ENCODE data around the gene AHCY.
A peak's percentile ranks its signal among the peaks of the same experiment; 100 is the strongest.
"Not testable (repeated sequence)": the region's sequence is repeated elsewhere in the genome, so short reads cannot be mapped to it uniquely, and the experiment has no call there.

The AHCY gene

DNA sequence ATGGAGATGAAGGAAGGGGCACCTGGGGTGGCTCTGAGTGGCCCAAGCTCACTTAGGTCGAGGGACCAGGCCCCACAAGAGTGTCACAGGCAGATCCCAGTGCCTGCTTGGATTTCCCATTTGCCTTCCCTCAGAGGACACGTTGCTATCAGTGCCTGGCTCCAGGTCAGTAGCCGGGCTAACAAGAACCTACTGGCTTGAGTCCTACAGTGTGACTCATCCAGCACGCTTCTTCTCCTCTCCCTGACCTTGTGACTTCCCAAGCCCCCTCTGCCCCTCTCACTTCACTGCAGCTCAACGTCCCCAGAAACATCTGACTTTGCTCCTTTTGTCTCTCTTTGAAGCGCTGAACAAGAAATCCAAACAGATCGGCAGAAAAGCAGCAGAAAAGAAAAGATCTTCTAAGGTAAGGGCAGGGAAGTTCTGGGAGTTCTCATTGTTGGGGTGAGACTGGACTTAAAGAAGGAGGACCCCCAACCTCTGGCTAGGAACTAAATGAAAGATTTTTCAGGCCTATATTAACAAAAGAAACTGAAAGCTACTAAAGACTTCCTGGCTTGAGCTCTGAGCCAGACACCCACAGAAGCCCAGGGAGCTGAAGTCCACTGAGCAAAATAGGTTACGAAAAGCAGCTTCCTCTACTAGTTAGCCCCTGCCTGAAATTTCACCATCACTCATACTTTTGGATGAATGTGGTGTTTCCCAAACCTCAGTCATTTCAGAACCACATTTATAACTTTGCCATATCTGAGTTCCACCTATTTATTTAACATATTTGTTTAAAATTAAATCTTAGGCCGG, 40.5 kb downstream of the AHCY start:
- TF ChIP-seq, protein P1, sequence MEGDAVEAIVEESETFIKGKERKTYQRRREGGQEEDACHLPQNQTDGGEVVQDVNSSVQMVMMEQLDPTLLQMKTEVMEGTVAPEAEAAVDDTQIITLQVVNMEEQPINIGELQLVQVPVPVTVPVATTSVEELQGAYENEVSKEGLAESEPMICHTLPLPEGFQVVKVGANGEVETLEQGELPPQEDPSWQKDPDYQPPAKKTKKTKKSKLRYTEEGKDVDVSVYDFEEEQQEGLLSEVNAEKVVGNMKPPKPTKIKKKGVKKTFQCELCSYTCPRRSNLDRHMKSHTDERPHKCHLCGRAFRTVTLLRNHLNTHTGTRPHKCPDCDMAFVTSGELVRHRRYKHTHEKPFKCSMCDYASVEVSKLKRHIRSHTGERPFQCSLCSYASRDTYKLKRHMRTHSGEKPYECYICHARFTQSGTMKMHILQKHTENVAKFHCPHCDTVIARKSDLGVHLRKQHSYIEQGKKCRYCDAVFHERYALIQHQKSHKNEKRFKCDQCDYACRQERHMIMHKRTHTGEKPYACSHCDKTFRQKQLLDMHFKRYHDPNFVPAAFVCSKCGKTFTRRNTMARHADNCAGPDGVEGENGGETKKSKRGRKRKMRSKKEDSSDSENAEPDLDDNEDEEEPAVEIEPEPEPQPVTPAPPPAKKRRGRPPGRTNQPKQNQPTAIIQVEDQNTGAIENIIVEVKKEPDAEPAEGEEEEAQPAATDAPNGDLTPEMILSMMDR (IDR thresholded peaks at IDR 0.05; ENCODE audit: borderline replicate concordance, control extremely low read depth, extremely low read depth, insufficient read depth, missing control alignments), result no peak
- in situ Hi-C loops (cut with MboI; ENCODE audit: low sequenced_read_pairs, unreplicated experiment), result no loop called here
- peak; percentile 37 for DNase-seq (ENCODE audit: low spot score)

DNA sequence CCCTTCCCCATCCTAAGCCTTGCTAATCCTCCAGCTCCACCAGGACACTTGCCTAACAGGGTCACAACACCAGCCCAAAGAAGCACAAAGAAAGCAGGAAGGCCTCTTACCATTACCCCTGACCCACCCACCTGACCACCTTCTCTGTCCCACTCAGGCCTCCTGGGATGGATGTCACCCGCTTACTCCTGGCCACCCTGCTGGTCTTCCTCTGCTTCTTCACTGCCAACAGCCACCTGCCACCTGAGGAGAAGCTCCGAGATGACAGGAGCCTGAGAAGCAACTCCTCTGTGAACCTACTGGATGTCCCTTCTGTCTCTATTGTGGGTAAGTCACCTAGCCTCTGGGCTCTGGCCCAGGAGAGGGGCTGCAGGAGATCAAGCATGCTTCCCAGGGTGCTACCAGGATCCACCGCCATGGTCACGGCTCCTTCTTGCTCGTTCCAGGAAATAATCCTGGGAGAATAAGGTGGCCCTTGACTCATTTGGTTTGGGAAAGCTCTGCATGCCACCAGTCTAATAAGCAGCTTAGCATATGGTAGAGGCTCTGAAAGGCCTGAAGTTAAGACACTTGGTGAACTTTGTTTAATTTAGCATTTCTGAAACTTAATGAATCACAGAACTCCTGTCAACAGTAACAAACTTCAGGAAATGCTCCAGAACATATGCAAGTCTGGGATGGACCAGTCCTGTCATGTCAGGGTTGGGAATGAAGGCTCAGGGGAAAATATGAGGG, 42.8 kb downstream of the AHCY start:
- no peak for DNase-seq (ENCODE audit: low spot score)
- TF ChIP-seq, protein P1 (IDR thresholded peaks at IDR 0.05; ENCODE audit: borderline replicate concordance, control extremely low read depth, extremely low read depth, insufficient read depth, missing control alignments), result no peak
- in situ Hi-C loops (cut with MboI; ENCODE audit: low sequenced_read_pairs, unreplicated experiment), result no loop called here

DNA sequence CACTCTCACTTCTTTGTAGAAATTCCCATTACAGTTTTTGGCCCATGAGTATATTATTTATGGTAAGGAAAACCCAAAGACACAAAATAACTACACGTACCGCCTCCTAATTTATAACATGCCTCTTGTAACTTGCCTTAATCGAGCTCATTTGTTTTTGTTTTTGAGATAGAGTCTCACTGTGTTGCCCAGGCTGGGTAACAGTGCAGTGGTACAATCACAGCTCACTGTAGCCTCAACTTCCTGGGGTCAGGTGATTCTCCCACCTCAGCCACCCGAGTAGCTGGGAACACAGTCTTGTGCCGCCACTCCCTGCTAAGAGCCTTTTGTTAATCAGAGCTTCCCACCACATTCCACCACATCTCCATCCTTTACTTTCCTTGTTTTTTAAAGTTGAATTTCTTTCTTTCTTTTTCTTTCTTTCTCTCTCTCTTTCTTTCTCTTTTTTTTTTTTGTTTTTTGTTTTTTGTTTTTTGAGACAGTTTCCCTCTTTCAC, 46.5 kb downstream of the AHCY start:
- TF ChIP-seq, protein P1 (IDR thresholded peaks at IDR 0.05; ENCODE audit: borderline replicate concordance, control extremely low read depth, extremely low read depth, insufficient read depth, missing control alignments), result no peak
- in situ Hi-C loops (cut with MboI; ENCODE audit: low sequenced_read_pairs, unreplicated experiment), result no loop called here
- DNase-seq (ENCODE audit: low spot score), result no peak

DNA sequence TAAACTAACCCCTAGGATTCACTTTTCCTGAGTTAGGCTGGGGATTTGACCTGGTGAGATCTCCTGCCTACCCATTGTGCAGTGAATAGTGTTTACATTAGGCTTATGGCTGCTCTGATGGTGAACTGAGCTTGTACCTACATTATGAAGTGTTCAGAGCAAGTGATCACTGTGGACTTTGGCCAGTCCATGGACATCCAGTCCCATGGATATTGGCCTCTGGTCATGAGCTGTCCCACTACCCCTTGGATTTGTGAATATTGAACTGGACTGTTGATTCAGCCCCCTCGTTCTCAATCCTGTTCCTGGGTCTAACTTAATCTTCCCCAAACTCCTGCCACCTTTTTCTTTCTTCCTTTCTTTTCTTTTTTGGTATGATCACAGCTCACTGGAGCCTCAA, 48.2 kb downstream of the AHCY start:
- TF ChIP-seq, protein P1 (IDR thresholded peaks at IDR 0.05; ENCODE audit: borderline replicate concordance, control extremely low read depth, extremely low read depth, insufficient read depth, missing control alignments), result no peak
- DNase-seq (ENCODE audit: low spot score), result no peak
- in situ Hi-C loops (cut with MboI; ENCODE audit: low sequenced_read_pairs, unreplicated experiment), result no loop called here

DNA sequence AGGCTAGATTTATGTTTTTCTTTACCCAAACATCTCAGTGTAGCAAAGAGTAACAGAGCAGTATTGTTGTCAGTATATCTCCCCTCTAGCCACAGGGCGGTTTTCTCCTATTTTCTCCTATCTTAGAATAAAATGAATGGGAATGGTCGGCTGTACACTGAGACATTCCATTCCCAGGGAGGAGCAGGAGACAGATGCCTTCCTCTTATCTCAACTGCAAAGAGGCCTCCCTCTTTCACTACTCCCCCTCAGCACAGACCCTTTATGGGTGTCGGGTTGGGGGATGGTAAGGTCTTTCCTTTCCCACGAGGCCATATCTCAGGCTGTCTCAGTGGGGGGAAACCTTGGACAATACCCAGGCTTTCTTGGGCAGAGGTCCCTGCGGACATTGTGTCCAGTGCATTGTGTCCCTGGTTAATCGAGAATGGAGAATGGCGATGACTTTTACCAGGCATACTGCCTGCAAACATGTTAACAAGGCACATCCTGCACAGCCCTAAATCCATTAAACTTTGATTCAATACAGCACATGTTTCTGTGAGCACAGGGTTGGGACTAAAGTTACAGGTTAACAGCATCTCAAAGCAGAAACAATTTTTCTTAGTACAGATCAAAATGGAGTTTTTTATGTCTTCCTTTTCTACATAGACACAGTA, 50.6 kb downstream of the AHCY start:
- DNase-seq (ENCODE audit: low spot score); in situ Hi-C loops (cut with MboI; ENCODE audit: low sequenced_read_pairs, unreplicated experiment): not testable (repeated sequence)

DNA sequence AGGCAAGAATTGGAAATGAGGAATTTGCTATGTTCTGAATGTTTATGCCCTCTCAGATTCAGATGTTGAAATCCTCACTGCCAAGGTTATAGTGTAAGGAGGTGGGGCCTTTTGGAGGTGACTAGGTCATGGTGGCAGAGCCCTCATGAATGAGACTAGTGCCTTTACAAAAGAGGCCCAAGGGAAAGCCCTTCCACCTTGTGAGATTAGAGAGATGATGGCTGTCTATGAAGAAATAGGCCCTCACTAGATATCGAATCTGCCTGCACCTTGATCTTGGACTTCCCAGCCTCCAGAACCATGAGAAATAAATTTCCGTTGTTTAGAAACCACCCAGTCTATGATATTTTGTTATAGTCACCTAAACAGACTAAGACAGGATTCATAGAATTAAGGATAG, 51.5 kb downstream of the AHCY start:
- DNase-seq (ENCODE audit: low spot score), result no peak
- TF ChIP-seq, protein P1 (IDR thresholded peaks at IDR 0.05; ENCODE audit: borderline replicate concordance, control extremely low read depth, extremely low read depth, insufficient read depth, missing control alignments), result no peak
- in situ Hi-C loops (cut with MboI; ENCODE audit: low sequenced_read_pairs, unreplicated experiment), result no loop called here

Data from GM13976 (cell line).